Activated CD4-positive, alpha-beta T cell treated with anti-CD3 and anti-CD28 coated beads, Interleukin-2, amount 50 U/mL, for 24 hours (primary cell): ENCODE measurements around the gene SLC1A2.
A peak's percentile ranks its signal among the peaks of the same experiment; 100 is the strongest.

Experiments
- DNase-seq, 2 donors: peaks; one replicate each; pipeline ENCODE4 v3.0.0-alpha.2; 2020; ENCODE audit warnings: low read depth in 1 of 2, low spot score in 1 of 2

SLC1A2 gene

DNA sequence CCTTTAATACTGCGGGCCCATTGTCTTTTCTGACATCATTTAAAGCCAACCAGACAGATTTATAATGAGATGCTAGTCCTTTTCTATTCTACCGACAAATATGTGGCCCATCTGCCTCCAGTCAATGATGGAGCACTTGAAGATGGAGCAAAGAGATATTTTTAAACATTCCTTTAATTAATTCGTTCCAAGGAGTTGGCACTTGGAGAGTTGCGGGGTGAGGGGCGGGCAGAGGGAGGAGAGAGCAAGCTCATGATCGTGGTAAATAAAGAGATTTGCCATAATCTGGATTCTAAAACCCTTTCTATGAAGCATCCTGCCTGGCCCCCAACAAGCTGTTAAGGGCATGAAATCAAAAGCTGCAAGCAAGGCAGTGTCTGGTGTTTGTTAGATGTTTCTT, 5.0 kb downstream of the SLC1A2 start:
- no peak for DNase-seq

GRCh38 chr11:35413598-35413997, 5.8 kb downstream of the SLC1A2 start:
- no peak for DNase-seq

DNA sequence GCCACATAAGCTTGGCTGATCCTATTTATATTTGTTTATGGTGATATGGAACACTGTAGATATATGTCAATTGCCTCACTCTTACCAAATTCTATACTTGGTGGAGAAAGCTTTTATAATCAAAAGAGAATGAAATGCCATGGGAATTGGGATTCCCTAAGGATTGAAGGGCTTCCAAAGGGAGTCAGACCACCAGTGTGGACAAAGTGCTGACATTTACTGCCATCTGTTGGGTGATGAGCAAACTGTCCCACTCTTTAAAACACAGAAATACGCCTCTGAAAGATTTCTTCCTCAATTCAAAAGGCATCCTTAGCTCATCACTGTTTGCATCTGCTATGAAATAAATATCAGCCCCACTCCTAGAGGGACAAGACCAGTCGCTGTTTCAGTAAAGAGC, 7.1 kb downstream of the SLC1A2 start:
- DNase-seq, result no peak

DNA sequence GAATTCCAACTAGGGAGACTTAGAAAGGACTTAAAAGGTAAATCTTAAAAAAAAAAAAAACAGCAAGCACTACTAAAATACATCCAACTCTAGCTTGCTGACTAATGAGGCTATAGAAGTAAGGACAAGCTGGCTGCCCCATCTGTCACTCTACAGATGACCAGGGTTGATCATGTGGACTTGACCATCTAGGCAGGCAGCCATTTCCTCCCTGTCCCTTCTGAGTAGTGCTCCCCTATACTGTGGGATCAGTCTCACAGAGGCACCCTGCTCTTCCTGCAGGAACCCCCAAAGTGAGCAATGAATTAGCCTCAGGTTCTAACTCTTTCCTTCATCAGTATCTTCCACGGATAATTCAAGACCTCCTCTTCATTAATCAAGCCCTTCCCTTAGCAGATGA, 12.3 kb downstream of the SLC1A2 start:
- no peak for DNase-seq

DNA sequence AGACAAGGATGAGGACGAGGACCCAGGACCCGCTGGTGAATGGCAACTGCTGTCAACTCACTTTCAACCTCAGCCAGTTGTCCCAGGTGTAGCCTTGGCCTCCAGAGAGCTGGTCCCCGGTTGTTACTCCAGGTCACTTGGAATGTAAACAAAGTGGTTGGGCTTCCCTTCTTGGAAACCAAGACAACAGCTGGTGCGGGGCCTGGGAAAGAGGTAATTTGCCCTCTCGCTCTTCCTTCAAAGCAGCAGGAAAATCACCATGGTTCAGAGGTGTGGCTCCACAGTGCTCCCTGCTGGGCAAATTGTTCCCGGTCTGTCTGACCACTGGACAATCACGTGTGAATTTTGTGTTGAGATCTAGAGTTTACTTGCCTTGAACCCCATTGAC, 15.0 kb downstream of the SLC1A2 start:
- no peak for DNase-seq

GRCh38 chr11:35403765-35404387, 15.5 kb downstream of the SLC1A2 start:
- no peak for DNase-seq

- DNase-seq, result no peak
These were observed 16.4 kb downstream of the SLC1A2 start for GRCh38 chr11:35402751-35403660.

GRCh38 chr11:35398881-35399280, 20.5 kb downstream of the SLC1A2 start:
- no peak for DNase-seq

GRCh38 chr11:35394941-35395340, 24.4 kb downstream of the SLC1A2 start:
- DNase-seq, result no peak

- DNase-seq, result no peak
These were observed 26.3 kb downstream of the SLC1A2 start for GRCh38 chr11:35393098-35393497.

DNA sequence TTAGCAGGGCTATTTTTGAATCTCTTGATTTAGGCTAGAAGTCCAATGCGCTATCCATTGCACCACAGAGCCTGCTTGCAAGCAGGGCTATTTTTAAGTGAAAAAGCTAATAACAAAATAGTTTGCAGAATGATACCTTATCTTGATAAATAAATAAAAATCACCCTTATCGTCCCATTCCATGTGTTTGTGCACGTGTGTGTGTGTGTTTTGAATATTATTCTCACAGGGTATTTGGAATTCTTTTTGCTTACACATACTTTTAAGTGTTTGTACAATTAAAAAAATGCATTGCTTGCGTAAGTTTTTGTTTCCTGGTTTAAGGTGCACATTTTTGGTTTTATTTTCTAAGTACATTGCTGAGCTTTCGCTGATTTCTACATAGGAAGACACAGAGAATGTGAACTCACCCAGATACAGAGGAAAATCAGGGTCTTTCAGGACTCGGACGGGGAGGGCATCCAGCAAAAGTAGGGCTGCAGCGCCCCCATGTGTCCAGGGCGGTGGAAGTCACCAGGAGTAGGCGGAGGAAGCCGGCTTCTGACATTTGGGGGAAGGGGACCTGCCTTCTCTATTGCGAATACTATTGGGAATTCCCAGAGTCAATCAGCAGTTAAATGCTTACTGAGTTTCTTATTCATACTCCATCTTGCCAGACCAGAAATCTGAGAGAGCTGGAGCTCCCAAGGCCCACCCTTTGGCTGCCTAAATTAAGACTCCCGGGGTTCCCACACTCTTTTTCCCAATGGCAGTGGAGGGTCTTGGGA, 27.3 kb downstream of the SLC1A2 start:
- peak; percentile 73 to 84 for DNase-seq

DNA sequence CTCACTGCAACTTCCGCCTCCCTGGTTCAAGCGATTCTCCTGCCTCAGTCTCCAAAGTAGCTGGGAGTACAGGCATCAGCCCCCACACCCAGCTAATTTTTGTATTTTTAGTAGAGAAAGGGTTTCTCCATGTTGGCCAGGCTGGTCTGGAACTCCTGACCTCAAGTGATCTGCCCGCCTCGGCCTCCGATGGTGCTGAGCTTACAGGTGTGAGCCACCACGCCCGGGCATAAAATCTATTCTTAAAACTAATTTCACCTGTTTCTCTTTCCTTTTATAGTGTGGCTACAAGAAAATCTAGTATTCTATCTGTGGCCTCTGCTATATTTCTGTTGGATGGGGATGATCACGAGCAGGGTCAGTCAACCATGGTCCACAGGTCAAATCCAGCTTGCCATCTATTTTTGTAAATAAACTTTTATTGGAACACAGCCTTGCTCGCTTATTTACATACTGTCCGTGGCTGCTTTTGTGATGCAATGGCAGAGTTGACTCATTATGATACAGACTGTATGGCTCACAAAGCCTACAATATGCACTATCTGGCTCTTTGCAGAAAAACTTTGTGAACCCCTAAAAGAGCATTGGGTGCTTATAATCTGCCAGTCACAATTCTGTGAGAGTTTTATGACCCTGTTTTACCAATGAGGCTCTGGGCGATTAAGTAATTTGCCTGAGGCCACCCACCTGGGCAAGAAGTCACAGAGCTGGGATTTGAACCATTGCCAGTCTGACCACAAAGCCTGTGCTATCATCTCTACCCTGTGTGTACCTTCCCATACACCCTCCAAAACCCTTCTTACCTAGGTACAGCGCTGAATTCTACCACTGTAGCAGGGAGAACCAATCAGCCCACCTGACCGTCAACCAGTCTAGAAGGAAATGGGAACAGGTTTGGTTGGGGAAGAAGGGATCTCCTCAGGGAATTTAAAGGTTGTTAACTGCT, 28.3 kb downstream of the SLC1A2 start:
- peak in 1 of 2 donors; percentile 57 for DNase-seq

GRCh38 chr11:35389897-35390465, 29.4 kb downstream of the SLC1A2 start:
- DNase-seq, result no peak

GRCh38 chr11:35389112-35389511, 30.2 kb downstream of the SLC1A2 start:
- DNase-seq, result no peak

GRCh38 chr11:35388061-35388460, 31.3 kb downstream of the SLC1A2 start:
- DNase-seq, result no peak

DNA sequence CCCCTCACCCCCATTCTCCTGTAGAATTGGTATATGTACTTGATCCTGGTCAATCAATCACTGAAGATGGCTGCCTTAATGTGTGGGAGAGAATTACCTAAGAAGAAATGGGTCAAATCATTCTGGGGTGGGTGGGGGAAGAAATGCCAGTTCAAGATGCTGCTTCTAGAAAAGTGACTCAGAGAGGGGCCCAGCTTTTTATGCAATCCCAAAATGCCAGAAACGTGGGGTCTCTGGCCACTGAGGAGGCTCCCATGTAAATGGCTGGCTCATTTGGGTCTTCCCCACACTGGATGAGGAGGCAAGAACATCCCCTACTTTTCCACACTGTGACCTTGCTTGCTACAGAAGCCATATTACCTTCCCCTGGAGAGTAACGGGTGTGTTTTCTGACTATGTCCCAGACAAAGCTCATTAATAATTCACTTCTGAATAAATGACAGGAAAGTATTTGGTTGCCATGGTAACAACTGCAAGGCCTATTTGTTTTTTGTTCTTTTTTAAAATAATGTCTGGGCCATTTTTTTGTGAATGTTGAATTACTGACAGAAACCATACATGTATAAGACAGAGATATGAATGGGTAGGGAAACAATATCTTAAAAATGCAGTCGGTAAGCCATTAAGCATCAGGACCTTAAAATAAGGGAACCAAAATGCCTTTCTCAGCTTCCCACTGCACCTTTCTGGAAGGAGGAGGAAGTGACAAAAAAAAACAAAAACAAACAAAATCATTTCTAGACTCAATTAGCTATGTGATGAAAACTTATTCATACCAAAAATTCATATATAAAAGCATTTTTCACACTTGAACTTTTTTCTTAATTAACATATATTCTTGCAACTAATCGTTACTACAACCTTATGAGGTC, 32.0 kb downstream of the SLC1A2 start:
- no peak for DNase-seq

DNA sequence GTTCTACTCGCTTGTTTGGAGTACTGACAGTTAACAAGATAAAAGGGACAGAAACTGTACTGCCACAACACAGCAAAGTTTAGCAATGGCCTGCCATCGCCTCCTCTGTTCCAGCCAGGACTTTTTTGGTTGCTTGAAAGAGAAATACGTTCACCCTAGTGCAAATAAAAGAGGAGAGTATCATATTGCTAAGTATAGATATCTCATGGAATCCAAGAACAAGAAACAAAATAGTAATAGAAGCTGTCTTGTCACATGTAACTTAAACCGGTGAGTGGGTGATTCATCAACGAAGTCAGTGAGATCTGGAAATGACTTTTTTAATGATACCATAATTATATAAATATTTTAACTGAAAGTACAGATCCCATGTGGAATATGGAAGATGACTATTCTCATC, 35.4 kb downstream of the SLC1A2 start:
- no peak for DNase-seq

GRCh38 chr11:35381709-35382322, 37.5 kb downstream of the SLC1A2 start:
- no peak for DNase-seq

DNA sequence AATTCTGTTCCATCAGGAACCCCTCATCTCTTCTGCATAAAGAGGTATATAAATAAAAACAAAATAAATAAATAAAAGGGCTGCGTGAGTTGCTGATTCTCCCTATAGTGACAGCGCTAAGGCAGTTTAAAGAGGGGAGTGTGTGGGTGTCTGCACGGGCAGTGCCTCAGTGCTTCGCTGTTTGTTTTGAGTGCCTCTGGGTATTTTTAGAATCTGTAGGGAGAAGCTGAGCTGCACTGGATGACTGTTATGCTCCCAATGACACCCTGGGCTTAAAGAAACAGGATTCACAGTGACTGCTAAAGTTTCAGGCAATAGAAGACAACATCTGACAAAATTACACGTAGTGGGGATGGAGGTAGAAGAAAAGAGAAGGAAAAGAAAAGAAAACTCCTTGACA, 38.8 kb downstream of the SLC1A2 start:
- no peak for DNase-seq
